HG02943 (cell line): ENCODE measurements around the gene SDC1.

ENCODE experiments used
- ATAC-seq: cut with Tn5 transposase; IDR thresholded peaks from one replicate; pipeline ENCODE4 v1.9.1; 2021; ENCODE audit warnings: mild to moderate bottlenecking, low read depth, moderate library complexity; ENCODE audit not compliant: unreplicated experiment

Gene SDC1

GRCh38 chr2:20173496-20174402 is 51.2 kb downstream of the SDC1 start:
- no peak for ATAC-seq

GRCh38 chr2:20173064-20173463 is 51.9 kb downstream of the SDC1 start:
- no peak for ATAC-seq

GRCh38 chr2:20172273-20173055 is 52.5 kb downstream of the SDC1 start:
- no peak for ATAC-seq

GRCh38 chr2:20171445-20171977 is 53.4 kb downstream of the SDC1 start:
- ATAC-seq, result no peak

GRCh38 chr2:20170704-20171250 is 54.2 kb downstream of the SDC1 start:
- ATAC-seq, result no peak

GRCh38 chr2:20169796-20170703 is 54.9 kb downstream of the SDC1 start:
- ATAC-seq, result no peak

- no peak for ATAC-seq
These were observed 55.9 kb downstream of the SDC1 start for GRCh38 chr2:20168727-20169696.

- ATAC-seq, result no peak
These were observed 56.7 kb downstream of the SDC1 start for GRCh38 chr2:20168048-20168726.

GRCh38 chr2:20167356-20167755 is 57.6 kb downstream of the SDC1 start:
- no peak for ATAC-seq

- ATAC-seq, result no peak
These were observed 59.0 kb downstream of the SDC1 start for GRCh38 chr2:20165677-20166509.

- ATAC-seq, result no peak
These were observed 60.0 kb downstream of the SDC1 start for GRCh38 chr2:20164734-20165478.

GRCh38 chr2:20164061-20164733 is 60.7 kb downstream of the SDC1 start:
- ATAC-seq, result no peak

- ATAC-seq, result no peak
These were observed 65.4 kb downstream of the SDC1 start for GRCh38 chr2:20159411-20160070.

GRCh38 chr2:20157193-20157891 is 67.6 kb downstream of the SDC1 start:
- no peak for ATAC-seq

- no peak for ATAC-seq
These were observed 68.1 kb downstream of the SDC1 start for GRCh38 chr2:20156836-20157192.
